ENCODE results near the gene IMPACT. TPM values are rescaled to one million over a fixed set of nuclear protein-coding genes. Genes with fewer than 3 reads are reported as not detected.

The IMPACT gene, protein sequence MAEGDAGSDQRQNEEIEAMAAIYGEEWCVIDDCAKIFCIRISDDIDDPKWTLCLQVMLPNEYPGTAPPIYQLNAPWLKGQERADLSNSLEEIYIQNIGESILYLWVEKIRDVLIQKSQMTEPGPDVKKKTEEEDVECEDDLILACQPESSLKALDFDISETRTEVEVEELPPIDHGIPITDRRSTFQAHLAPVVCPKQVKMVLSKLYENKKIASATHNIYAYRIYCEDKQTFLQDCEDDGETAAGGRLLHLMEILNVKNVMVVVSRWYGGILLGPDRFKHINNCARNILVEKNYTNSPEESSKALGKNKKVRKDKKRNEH
- 37.8 TPM for total RNA-seq

DNA sequence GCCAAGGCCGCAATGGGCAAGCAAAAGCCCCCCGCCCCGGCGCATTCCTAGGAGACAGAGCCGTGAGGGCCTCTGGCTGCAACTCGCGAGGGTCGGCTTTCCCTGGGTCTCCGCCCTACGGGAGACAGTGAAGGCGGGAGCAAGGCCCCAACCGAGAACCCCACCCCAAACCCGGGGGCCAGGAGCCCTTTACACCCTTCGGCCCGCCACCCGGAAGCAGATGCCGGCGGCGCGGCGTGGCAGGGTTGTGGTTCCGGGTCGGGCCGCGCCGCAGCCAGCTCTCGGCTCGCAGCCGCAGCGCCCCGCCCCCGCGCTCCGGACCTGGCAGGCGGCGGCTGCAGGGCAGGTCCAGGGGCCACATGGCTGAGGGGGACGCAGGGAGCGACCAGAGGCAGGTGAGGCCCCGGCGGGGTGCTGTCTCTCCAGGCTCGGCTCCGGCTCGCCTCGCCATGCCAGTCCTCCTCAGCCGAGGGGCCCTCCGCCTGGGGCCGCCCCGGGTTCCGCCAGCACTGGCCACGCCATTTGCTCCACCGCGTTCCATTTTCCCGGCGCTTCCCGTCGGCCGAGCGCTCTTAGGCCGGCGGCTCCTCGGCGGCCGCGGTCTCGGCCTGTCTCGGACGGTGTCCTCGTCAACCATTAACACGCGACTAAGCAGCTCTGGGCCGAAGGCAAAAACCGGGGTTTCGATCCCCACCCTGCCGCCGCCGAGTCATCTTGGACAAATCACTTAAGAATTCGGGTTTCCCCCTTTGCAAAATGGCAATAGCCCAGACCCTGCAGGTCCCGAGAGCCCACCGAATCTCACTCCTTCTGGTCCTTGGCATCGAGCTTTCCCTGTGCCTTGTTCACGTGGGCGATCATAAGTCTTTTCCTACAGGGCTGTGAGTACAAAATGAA, at the start of gene IMPACT:
Gene IMPACT, plus strand, starts transcription at position 273 of the 897 bp plus-strand sequence. Its CDS starts 87 bp downstream, at position 360.

DNA sequence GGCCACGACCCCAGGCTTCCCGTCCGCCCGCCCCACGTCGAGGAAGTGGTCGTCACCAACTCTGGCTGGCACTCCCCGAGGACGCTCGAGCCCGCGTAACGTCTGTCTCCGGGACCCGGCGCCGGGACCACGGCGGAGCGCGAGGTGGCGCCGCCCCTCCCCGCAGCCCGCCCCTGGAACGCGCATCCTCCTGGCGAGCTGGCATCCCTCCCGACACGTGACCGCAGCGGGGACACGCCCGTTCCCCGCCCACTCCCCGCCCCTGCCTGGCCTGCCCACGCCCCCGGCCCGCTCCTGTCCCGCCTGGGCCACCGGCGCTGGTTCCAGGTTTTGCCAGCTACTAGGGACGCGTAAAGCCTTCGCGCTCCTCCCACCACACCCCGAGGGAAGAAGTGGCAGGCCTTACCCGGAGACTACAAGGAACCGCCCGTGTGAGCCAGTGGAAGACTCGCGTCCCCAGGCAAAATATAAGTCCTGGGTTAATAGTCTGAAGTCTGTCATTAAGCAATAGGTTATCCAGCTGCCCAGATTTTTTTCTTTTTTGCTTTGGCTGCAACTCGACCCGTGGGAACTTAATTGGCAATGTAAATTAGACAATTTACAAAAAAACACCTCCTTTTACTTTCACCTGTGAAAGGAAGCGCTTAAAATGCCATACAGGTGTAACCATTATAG, 28.6 kb upstream of the IMPACT start, which contains the start of gene OSBPL1A:
Gene OSBPL1A, minus strand, starts transcription at position 131 of the 675 bp plus-strand sequence. CDS start 20,291 bp downstream, outside the sequence.

DNA sequence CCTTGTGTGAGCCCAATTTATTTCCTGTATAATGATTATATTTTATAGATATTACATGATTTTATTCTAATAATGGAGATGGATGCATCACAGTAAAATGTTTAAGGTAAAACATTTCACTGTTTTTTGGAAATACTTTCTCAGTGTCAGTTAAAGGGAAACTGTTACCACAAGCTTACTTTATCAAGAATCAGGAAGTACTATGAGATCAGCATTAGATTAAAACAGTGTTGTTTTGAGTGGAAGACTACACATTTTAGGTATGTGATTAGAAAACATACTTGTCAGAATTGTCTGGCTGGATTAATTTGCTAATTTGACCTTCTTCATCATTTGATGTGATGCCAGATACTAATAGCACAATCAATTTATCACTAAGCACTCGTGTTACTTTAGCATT, 33.9 kb downstream of the IMPACT start, which contains the start of gene HRH4:
Gene HRH4, plus strand, starts transcription at position 250 of the 400 bp plus-strand sequence. Its CDS starts 92 bp downstream, at position 342.

Other genes starting within 250 kb of the IMPACT start
- 80.8 TPM for gene OSBPL1A, start 28.8 kb upstream of the IMPACT start, total RNA-seq
- gene HRH4, start 34.0 kb downstream of the IMPACT start, total RNA-seq: not detected